GM12878 (cell line): ENCODE data around the gene VPS8.

Experiments used
- JUNB ChIP-seq: IDR thresholded peaks from 2 replicates; pipeline ENCODE4 v1.6.1; 2016; ENCODE audit warnings: antibody characterized with exemption, mild to moderate bottlenecking
- MYC ChIP-seq: IDR thresholded peaks from 2 replicates; pipeline ENCODE4 v1.6.1; 2011; ENCODE audit warnings: mild to moderate bottlenecking, low read length, moderate library complexity, inconsistent platforms; ENCODE audit not compliant: insufficient read depth, insufficient replicate concordance, insufficient read length, severe bottlenecking
- NR2F1 ChIP-seq: fragments of 450-650 bp; conservative IDR thresholded peaks from 2 replicates; pipeline ENCODE4 v1.6.1; 2017; ENCODE audit warnings: mild to moderate bottlenecking
- ZNF24 ChIP-seq: fragments of 450-650 bp; IDR thresholded peaks from 2 replicates; pipeline ENCODE4 v1.6.1; 2017; ENCODE audit warnings: antibody characterized with exemption, mild to moderate bottlenecking
- TF ChIP-seq, protein P1 (sequence below), 3 experiments: IDR thresholded peaks in 2 of 3; conservative IDR thresholded peaks in 1 of 3; 2 replicates each; pipeline ENCODE4 v1.5.1; 2011; ENCODE audit warnings: low read depth in 3 of 3, low read length in 3 of 3, mild to moderate bottlenecking in 3 of 3, control low read depth in 2 of 3, moderate library complexity in 2 of 3, inconsistent platforms in 1 of 3, mixed read lengths in 1 of 3; ENCODE audit not compliant: control insufficient read depth in 2 of 3, insufficient read depth in 1 of 3; ENCODE audit errors: extremely low read depth in 1 of 3

GRCh38 chr3:185030399-185030798, 218.4 kb downstream of the VPS8 start:
- TF ChIP-seq MYC (no peak), NR2F1 (no peak), JUNB (no peak), ZNF24 (no peak)
- TF ChIP-seq, protein P1, sequence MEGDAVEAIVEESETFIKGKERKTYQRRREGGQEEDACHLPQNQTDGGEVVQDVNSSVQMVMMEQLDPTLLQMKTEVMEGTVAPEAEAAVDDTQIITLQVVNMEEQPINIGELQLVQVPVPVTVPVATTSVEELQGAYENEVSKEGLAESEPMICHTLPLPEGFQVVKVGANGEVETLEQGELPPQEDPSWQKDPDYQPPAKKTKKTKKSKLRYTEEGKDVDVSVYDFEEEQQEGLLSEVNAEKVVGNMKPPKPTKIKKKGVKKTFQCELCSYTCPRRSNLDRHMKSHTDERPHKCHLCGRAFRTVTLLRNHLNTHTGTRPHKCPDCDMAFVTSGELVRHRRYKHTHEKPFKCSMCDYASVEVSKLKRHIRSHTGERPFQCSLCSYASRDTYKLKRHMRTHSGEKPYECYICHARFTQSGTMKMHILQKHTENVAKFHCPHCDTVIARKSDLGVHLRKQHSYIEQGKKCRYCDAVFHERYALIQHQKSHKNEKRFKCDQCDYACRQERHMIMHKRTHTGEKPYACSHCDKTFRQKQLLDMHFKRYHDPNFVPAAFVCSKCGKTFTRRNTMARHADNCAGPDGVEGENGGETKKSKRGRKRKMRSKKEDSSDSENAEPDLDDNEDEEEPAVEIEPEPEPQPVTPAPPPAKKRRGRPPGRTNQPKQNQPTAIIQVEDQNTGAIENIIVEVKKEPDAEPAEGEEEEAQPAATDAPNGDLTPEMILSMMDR (IDR thresholded peaks at IDR 0.05 in 2 of 3, conservative IDR thresholded peaks at IDR 0.05 in 1 of 3; ENCODE audit: control insufficient read depth in 2 of 3, extremely low read depth in 1 of 3, insufficient read depth in 1 of 3, low read depth in 3 of 3, low read length in 3 of 3), result no peak
